HG03103 (cell line): ENCODE results near the gene SNTG2.
"Not testable (repeated sequence)": the region's sequence is repeated elsewhere in the genome, so short reads cannot be mapped to it uniquely, and the experiment has no call there.

Source experiments
- ATAC-seq: cut with Tn5 transposase; IDR thresholded peaks from one replicate; pipeline ENCODE4 v1.9.1; 2021; ENCODE audit warnings: low read depth; ENCODE audit not compliant: unreplicated experiment

Gene SNTG2

DNA sequence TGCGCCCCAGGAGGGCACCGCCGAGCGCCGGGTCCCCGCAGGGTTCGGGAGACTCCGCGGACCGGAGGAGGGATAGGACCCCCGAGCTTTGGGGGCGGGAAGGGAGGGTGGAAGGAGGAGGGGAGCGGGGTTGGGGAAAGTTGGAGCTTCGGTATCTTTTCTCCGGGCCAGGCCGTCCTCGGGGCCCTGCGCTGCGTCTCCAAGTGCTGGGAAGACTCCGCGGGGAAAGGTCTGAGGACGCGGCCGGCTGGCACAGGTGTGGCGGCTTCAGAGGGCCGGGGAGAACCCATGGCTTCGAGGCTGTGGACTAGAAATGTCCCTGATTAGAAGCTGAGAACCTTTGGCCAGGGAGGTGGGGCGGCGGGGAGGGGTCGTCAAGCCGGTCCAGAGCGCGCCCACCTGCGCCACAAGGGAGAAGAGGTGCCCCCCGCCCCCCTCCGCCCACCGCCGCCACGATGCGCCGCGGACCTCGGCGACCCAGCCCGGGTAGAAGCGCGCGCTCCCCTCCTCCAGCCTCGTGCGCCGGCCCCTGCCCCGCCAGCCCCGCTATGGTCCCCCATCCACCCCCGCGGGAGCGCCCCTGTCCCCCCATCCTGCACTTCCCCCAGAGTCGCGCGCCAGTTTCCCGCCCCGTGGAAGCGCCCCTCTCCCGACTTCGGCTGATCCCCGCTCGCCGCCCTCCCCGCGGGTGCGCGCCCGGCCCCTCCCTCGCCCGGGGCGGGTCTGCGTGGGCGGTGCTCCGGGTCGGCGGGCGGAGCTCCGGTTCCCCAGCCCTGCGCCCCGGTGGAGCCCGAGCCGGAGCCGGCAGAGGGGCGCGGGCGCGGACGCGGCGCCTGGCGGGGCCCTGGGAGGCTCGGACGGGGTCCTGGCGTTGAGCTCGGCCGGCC, at the start of gene SNTG2:
Gene SNTG2, plus strand, starts transcription at position 770 of the 887 bp plus-strand sequence. CDS start 148 bp downstream, outside the sequence.
- ATAC-seq: peak; percentile 38

DNA sequence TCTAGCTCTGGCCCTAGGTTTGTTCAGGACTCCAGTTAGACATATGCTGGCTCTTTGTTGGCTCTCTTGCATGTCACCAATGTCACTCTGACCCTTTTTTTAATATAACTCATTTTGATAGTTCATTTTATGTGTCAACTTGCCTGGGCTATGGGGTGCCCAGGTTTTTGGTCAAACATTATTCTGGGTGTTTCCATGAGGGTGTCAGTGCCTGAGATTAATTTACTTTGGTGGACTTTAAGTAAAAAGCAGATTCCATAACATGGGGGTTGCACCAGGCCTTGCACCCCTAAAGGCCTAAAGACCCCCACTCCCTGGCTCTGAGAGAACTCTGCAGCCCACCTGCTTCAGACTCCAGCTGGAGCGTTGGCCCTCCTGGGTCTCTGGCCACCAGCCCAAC, 48.1 kb upstream of the SNTG2 start:
- ATAC-seq: no peak

DNA sequence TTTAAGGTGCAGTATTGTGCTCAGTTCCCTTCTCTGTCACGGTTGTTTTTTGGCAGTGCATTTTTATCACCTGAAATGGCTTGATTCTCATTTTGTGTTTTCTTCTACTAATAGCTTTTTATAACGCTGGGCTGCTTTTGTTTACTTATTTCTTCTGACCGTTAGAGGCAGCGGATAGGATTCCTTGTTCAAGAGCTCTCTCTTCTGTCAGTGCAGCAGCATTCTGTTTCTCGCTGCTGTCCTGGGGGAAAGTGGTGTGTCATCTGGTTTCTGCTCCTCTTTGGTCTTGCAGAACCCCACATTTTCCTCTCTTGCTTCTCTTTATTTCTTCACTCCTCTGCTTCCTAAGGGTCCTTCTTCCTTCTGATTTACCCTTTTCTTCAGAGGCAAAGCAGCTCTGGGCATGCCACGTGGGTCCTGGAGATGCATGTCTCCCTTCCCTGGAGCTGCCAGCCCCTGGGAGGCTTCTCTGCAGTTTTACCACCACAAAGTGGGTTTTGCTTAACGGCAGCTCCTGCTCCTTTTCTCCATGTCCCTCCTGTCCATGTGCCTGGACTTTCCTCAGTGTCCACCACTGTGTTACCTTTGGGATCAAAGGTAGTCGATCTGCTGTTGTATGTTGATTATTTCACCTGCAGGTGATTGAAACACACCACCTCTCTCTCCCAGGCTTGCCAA, 47.3 kb upstream of the SNTG2 start:
- no peak for ATAC-seq

DNA sequence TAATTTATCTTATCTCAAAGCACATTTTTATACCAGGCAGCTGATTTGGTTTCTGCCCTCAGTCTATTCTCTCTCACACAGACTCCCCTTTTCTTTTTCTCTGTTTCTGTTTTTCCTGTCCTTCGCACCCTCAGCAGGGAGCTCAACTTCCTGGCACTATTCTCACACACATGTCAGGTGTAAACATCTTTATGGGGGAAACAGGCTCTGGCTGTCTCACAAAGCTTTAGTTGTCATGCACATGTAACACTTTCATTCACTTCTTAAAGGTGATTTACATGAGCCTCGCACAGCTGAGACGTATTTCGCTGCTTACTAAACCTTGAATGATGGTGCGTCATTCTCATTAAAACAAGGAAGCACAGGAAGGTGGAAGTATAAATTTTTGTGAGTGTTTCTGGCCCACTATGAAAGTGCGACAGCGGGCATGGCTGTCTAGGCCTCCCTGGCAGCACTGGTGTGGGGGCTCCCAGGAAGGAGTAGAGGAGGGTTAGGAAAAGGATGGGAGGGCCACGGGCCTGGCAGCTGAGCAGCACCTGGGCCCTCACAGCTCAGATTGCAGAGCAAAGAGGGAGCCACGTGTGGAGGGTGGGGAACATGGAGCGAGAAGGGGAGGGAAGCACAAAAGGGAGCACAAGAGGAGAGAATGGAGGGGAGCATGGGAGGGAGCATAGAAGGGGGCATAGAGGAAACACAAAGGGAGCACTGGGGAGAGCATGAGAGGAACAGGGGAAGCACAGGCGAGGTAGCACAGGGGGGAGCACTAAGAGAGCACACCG, 46.2 kb upstream of the SNTG2 start:
- ATAC-seq: no peak

- no peak for ATAC-seq
Measured at GRCh38 chr2:905091-905832, 45.4 kb upstream of the SNTG2 start.

GRCh38 chr2:905833-906140, 44.9 kb upstream of the SNTG2 start:
- no peak for ATAC-seq

- ATAC-seq: no peak
Measured at GRCh38 chr2:907706-908105, 42.9 kb upstream of the SNTG2 start.

GRCh38 chr2:908568-908967, 42.1 kb upstream of the SNTG2 start:
- ATAC-seq: no peak

DNA sequence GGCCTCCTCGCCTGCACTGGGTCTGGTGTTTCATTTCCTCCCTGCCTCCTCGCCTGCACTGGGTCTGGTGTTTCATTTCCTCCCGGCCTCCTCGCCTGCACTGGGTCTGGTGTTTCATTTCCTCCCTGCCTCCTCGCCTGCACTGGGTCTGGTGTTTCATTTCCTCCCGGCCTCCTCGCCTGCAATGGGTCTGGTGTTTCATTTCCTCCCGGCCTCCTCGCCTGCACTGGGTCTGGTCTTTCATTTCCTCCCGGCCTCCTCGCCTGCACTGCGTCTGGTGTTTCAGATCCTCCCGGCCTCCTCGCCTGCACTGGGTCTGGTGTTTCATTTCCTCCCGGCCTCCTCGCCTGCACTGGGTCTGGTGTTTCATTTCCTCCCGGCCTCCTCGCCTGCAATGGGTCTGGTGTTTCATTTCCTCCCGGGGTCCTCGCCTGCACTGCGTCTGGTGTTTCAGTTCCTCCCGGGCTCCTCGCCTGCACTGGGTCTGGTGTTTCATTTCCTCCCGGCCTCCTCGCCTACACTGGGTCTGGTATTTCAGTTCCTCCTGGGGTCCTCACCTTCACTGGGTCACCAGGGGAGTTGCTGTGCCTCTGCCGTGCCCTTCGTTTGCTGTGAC, 40.8 kb upstream of the SNTG2 start:
- not testable (repeated sequence) for ATAC-seq

GRCh38 chr2:910698-911097, 40.0 kb upstream of the SNTG2 start:
- ATAC-seq: no peak

DNA sequence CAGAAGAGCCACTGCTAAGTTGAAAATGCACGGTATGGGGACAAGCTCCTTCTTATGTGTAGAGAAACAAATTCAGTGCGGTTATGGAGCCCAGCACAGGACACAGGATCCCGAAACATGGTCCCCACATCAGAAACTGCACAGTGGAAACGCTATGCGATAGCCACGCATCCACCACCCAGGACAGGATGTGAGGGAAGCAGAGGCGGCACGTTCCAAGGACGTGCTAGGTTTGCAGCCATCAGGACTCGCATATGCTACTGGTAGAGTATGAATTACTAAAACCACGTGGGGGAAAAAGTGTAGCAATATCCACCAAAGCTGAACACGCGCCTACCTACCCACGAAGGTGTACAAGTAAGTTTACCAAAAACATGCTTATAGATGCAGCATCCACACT, 34.7 kb upstream of the SNTG2 start:
- ATAC-seq: no peak

- no peak for ATAC-seq
Measured at GRCh38 chr2:916935-917334, 33.7 kb upstream of the SNTG2 start.

- ATAC-seq: no peak
Measured at GRCh38 chr2:919672-920071, 31.0 kb upstream of the SNTG2 start.

- ATAC-seq: no peak
Measured at GRCh38 chr2:920573-920972, 30.1 kb upstream of the SNTG2 start.

DNA sequence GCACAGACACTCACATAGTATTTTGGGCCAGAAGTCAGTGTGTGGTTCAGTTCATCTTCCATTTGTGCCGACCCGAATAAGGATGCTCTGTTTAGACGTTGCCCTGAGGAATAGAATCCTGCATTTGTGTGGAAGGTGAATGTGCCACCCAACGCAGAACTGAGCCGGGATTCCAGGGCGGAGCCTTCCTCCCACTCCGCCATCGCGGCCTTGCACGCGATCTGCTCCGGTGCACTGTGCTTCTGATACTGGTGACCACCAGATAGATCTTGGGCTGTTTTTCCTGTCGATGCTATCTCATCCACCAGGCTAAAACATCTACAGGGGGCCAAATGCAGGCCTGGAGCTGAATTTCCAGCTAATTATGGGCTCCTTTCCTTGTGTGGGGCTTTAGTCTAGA, 29.6 kb upstream of the SNTG2 start:
- ATAC-seq: no peak

- no peak for ATAC-seq
Measured at GRCh38 chr2:922185-922584, 28.5 kb upstream of the SNTG2 start.

DNA sequence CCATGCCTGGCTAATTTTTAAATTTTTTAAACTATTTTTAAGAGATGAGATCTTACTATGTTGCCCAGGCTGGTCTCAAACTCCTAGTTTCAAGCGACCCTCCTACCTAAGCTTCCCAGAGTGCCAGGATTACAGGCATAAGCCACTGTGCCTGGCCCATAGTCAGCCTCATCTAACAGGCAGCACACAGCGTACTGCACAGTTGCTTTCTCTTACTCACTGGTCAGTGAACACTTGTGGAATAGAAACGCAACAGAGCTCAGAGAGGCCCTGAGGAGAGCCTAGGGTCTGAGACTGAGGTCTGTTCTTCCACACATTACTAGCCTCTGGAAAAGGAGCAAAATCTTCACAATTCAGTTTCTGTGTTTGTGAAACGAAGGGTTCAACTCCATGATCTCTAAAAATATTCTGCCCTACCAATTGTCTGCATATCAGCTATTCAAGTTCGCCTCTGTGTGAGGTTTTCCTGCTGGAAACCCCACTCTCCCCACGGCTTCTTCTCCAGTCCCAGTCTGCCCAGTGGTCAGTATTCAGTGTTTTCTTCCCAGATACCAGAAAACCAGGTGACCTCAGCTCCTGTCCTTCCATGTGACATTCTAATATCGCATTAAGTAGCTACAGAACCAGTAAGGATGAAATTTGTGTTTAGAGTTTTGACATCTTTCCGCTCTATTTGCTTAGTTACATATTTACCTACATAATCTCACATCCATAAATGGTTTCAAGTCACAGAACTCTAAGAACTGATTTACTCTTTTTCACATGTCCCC, 26.6 kb upstream of the SNTG2 start:
- no peak for ATAC-seq

GRCh38 chr2:924701-925100, 25.9 kb upstream of the SNTG2 start:
- no peak for ATAC-seq

DNA sequence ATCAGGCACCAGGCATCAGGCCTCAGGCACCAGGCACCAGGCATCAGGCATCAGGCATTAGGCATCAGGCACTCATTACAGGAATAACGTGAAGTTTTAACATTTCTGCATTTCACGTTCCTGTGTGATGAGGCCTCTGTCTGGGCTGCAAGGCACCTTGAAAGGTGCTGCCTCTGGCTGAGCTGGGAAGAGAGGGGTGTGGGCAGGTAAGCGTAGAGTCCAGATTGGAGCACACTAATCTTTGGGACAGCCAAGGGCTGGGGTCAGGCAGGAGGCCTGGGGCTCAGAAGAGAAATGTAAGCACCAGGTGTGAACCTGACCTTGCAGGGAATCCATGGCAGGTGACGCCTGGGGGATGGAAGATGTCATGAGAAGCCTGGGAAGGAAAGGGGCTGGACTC, 25.3 kb upstream of the SNTG2 start:
- ATAC-seq: no peak

DNA sequence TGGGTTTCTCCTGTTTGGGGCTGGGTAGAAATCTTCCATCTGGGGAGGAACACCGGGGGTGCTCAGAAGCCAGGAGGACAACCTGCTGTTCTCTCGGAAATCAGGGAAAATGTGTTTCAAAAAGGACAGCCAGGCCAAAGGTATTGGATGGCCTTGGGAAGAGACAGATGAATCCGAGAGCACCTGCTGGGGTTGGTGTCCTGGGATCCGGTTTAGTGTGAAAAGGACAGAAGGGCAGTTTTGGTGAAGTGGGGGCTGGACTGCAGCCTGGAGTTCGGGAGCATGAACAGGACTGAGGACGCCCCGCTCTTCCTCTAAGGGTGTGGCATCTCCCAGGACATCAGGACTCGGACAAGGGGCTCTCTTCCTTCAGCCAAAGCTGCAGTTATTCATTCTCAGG, 24.9 kb upstream of the SNTG2 start:
- no peak for ATAC-seq
